NCI-H510A (cell line): Measurements from ENCODE around the gene LIPF.
"Not testable (repeated sequence)": the region's sequence is repeated elsewhere in the genome, so short reads cannot be mapped to it uniquely, and the experiment has no call there.

Source experiments
- DNase-seq: peaks from one replicate; lab custom pipeline; 2025; lab: John Stamatoyannopoulos, UW

Gene LIPF

DNA sequence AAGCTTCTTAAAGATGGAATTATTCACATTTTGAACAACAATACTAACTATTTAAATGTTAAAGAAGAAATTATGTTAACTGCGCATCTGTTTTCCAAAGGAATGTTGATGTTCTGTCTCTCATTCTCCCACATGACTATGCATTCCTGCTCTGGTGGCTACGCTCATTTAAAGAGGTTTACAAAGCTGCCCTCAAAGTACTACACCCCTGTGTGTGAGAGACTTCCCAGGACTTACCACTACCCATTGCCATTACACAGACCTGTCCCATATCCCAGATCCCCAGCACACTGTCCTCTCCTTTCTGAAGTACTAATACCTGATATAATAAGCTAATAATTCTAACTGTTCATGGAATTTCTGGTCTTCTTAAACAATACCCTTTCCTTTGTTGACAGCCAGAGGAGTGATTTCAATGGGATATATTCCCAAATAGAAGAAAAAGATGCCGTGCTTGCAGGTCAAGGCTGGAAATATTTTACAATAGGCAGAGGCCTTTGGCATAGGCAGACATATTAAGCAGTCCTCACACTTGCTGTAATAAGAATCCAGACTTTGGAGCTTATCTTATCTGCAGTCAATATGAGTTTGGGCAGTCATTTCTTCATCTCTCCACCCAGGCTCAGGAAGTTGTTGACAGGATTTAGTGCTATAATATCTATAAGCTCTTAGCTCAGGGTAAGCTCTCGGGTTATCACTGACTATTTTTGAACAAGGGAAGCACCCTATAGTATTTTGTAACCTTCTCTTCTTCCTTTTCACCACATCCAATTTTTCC, 12.2 kb downstream of the LIPF start:
- DNase-seq: no peak

GRCh38 chr10:88680958-88681357, 16.7 kb downstream of the LIPF start:
- DNase-seq: no peak

GRCh38 chr10:88682491-88682890, 18.2 kb downstream of the LIPF start:
- DNase-seq: no peak

DNA sequence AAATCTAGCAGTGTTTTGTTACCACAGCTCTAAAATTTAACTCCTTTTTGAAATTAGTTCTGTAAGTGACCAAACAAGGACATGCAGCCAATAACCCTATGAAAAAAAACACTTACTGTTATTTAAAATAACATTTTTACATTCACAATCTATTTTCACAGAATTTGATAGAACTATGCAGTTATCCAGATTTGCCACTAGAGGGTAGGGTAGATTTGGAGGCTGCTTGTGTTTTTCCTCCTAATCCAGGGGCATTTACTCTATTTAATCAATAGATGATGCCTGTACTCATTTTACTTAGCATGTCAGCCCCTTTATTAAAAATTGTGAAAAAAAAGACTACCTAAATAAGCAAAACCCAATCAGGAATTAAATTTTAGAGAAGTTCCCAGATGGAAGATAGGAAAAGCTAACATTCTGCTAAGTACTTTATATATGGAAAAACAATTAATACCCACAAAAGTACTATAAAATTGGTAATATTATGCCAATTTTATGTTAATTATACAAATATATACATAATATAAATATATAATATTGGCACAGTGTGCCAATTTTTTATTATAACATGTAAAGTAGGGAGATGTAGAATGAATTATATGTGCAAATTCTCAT, 23.7 kb downstream of the LIPF start:
- DNase-seq: no peak

- DNase-seq: no peak
These were observed 25.1 kb downstream of the LIPF start for GRCh38 chr10:88689366-88689765.

DNA sequence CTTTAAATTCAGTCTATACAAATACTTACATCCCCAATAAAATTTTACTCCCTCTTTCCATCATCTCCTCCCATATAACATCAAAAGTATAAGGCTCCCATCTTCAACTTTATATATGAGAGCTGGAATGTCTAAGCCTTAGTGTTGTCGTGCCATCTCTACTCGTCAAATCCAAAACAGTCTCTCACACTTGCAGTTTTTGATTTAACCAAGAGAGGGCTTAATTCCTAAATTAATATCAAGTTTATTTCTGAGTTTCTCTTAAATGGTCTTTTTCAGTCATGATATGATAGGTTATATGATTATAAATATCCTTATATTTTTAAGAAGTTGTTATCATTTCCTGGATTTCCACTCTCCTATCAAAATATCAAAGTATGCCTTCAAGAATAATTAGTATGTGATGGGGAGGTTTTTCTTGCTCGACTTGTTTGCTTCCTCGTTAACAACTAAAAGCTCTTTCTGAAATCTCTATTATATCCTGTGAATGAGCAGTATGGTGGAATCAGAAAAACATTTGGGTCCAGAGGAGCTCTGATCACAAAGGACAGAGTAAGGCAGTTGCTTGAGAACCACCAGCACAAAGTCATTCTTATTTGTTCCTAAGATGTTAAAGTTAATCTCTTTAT, 29.3 kb downstream of the LIPF start:
- DNase-seq: no peak

DNA sequence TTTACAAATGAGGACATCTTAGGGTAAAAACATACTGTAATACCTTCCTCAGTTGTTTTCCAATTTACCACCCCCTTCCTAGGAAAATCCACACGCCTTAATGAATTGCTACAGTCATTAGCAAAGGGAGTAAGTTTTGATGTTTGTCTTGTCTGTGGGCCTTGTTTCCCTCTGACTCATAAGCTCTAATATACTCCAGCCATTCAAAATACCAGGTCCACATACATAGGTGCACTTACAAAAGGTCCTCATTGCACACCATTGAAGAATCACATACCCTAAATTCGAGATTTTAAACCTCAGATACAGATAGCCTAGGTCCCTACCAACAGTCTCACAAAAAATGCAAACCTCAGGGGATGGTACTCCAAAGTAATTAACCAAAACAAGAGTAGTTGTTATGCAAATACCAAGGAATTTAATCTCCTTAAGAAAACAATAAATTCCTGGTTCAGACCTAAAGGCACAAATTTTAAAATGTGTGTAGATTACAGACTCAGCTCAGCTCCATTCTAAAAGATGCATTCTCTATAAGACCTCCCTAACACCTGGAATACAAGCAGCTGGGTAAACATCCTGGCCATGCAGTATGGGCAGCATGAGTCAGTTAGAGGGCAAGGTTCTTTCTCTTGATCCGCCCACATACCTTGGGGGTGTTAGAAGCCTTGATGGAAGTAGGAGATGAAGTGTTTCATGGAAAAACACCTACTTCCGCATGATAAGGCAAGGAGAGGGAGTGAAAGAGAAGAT, 38.8 kb downstream of the LIPF start:
- peak; percentile 81 for DNase-seq

- no peak for DNase-seq
These were observed 41.7 kb downstream of the LIPF start, which contains the start of gene LIPK for GRCh38 chr10:88705958-88706357. Gene LIPK, plus strand, starts transcription at chr10:88706249. Its CDS starts 18,295 bp downstream, at chr10:88724544.

DNA sequence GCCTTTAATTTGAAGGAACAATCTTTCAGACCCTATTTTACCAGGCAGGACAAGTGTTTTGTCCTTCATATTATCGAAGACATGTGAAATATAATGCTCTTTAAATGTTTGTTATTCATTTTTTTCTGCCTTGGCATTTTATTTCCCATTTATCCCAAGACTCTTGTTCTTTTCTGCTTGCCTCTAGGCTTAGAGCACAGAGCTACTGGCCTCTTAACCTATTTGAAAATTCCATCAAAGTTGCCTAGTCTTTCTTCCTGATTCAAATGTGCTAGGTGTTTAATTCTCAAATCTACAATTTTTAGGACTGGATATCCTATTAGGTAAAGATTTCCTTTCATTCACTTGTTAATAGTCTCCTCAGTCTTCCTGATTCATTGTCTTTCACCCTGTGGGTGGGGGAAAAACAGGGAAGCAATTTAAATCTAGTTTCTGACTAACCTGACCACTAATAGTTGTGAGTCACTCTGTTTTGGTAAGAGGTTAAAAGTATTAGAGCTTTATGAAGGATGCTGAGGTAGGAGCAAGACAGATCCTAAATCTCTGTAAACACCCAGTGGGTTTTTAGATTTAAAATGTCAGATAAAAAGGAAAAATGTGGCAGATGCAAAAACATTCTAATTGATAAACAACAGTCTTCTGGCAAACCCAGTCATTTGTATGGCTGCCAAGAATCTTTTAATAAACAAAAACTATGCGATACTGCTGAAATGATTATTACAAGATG, 43.4 kb downstream of the LIPF start:
- DNase-seq: no peak

DNA sequence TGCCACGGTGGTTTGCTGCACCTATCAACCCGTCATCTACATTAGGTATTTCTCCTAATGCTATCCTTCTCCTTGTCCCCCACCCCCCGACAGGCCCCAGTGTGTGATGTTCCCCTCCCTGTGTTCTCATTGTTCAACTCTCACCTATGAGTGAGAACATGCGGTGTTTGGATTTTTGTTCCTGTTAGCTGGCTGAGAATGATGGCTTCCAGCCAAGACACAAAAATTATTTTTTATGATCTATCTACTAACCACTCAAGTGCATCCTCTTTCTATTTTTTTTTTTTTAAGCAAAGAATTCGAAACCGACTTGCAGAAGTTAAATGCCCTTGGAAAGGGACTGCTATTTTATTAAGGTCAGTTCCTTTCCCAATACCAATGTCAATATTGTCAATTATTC, 45.1 kb downstream of the LIPF start:
- DNase-seq: not testable (repeated sequence)

GRCh38 chr10:88715517-88715916, 51.3 kb downstream of the LIPF start:
- no peak for DNase-seq

GRCh38 chr10:88721392-88721791, 57.1 kb downstream of the LIPF start:
- DNase-seq: no peak

DNA sequence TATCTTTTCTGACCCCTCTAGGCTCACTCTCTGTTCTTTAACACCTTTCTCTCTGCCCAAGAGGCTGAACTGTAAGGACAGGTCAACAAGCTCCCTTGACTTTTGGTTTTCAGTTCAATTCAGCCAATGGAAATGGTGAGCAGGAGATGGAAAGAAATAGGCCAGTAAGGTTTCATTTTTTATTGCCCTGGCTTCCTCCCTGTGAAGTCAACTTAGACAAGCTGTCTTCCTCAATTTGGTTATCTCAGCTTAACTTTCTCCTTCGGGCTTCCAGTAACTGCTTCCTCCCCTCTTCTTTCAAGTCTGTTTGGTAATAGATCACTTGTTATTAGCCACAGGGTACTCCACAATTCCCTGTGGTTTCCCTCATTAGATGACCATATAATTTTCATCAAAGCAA, 61.6 kb downstream of the LIPF start:
- DNase-seq: no peak

GRCh38 chr10:88728107-88728763, 64.0 kb downstream of the LIPF start:
- DNase-seq: no peak
